Duodenal mucosa (tissue), 2 donors: Measurements from ENCODE around the gene AEN.

Experiments used
- H3K27ac ChIP-seq: one replicate; pipeline ENCODE4 v1.7.0; 2013; ENCODE audit warnings: low read depth, low read length
- H3K27me3 ChIP-seq, 2 donors: one replicate each; pipeline ENCODE4 v1.7.0; 2013; ENCODE audit warnings: low read length in 2 of 2, control low read depth in 1 of 2; ENCODE audit not compliant: insufficient read depth in 2 of 2, control insufficient read depth in 1 of 2
- H3K36me3 ChIP-seq, 2 donors: one replicate each; pipeline ENCODE4 v1.7.0; 2013; ENCODE audit warnings: low read length in 2 of 2, control low read depth in 1 of 2; ENCODE audit not compliant: insufficient read depth in 2 of 2, control insufficient read depth in 1 of 2
- H3K4me1 ChIP-seq, 2 donors: one replicate each; pipeline ENCODE4 v1.7.0; 2013; ENCODE audit warnings: low read length in 2 of 2, control low read depth in 1 of 2; ENCODE audit not compliant: insufficient read depth in 2 of 2, control insufficient read depth in 1 of 2
- H3K4me3 ChIP-seq, 2 donors: one replicate each; pipeline ENCODE4 v1.7.0; 2013; ENCODE audit warnings: low read length in 2 of 2, low read depth in 1 of 2
- H3K9ac ChIP-seq, 2 donors: one replicate each; pipeline ENCODE4 v1.7.0; 2013; ENCODE audit warnings: low read length in 2 of 2, low read depth in 1 of 2
- H3K9me3 ChIP-seq, 2 donors: one replicate each; pipeline ENCODE4 v1.7.0; 2013; ENCODE audit warnings: low read length in 2 of 2, control low read depth in 1 of 2; ENCODE audit not compliant: control insufficient read depth in 1 of 2

The AEN gene

GRCh38 chr15:88655800-88656488, 34.8 kb downstream of the AEN start:
- no peaks in the 10 kb centered on the region for H3K9me3 ChIP-seq
- H3K36me3 ChIP-seq, result peaks cover 0 to 10% of the 10 kb centered on the region in 2 donors
- no peaks in the 10 kb centered on the region for H3K4me1 ChIP-seq
- no peaks in the 10 kb centered on the region for H3K27me3 ChIP-seq
- H3K4me3 ChIP-seq, result no peak overlapping the region
- no peak overlapping the region for H3K27ac ChIP-seq
- H3K9ac ChIP-seq, result no peak overlapping the region

DNA sequence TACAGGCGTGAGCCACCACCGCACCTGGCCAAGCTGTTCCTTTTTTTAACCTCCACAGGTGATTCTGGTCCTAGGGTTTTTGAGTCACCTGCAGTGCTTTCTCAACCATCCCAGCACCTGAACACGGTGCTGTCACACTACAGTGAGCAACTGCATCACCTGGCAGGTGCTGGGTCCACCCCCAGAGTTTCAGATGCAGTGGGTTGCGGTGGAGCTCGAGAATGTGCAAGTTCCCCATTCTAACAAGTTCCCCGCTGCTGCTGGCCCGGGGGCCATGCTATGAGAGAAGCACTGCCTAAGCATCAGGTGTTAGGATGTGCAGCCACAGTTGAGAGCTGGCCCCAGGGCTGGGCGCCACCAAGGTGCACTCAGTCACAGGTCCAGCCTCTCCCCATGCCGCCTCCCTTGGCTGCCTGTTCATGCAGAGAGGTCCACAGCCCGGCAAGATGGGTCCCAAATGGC, 35.7 kb downstream of the AEN start:
- Histone ChIP-seq H3K4me3 (no peak overlapping the region), H3K27ac (no peak overlapping the region), H3K9me3 (no peaks in the 10 kb centered on the region), H3K27me3 (no peaks in the 10 kb centered on the region), H3K4me1 (no peaks in the 10 kb centered on the region), H3K36me3 (peaks cover 0 to 6% of the 10 kb centered on the region in 2 donors), H3K9ac (no peak overlapping the region)

DNA sequence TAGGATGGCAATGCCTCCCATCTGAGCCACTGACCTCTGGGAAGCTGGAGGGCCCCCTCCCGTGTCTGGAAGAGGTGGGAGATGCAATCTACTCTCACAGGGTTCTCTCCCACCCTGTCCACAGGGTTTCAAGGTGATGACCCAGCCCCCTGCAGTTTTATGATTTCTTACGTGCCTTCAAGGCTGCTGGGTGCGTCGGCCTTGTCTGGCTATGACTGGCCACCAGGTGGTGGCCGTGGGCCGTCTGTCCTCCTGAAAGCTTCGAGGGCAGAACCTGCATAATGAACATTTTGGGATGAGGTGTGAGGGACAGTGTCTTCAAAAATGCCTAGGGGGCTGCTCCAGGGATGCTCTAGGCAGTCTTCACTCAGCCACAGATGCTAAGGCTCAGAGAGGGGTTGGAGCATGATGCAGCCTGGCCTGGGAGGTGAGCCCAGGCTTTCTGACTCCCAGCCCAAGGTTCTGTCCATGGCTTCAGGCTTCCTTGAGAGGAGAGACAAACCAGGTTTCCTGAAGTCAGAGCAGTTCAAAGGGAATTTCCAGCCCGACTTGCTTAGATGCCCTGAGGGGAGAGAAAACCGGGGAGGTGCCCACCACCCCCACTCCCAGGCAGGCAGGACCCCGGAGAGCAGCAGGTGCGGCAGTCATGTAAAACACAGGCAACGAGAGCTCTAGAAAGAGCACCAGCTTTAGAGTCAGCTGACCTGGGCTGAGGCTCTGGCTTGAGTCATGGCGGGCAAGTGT, 36.4 kb downstream of the AEN start:
- Histone ChIP-seq H3K4me1 (no peaks in the 10 kb centered on the region), H3K27ac (no peak overlapping the region), H3K9me3 (no peaks in the 10 kb centered on the region), H3K4me3 (no peak overlapping the region), H3K36me3 (peaks cover 0 to 3% of the 10 kb centered on the region in 2 donors), H3K9ac (no peak overlapping the region), H3K27me3 (no peaks in the 10 kb centered on the region)

DNA sequence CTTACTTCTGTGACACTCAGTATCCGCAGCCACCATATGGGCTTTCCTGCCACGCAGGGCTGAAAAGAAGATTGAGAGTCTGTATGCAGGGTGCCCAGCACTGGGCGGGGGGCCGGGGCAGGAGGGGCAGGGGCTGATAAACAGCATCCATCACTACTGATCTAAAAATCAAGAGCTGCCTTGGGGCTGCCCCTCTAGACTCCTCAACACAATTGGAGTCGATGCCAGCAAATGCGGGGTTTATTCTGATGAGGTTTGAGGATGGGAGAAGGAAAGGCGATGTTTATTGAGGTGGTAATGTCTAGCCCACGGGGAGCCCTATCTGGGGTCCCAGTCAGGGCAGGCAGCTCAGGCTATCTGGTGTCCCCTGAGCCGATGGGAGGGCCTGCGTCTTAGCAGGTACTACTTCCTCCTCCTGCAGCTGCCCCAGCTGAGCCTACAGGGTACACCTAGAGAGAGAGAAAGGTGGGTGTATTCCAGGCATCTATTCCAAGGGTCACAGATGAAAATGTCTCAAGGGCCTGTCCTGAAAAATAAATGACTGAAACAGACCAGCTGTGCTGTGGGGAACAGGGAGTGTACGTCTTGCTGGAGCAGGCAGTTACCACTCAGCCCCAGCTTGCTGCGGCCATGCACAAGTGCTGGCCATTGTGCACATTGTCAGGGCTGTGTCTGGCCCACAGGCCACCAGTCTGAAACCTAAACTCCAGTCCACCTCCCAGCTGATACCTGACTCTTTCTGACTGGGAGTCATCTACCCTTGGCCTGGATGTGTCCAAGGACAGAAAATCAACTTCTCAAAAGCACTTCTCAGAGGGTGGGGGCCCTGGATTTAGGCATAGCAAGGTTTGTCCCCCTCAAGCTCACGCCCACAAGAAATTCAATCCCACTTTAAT, 37.2 kb downstream of the AEN start:
- no peak overlapping the region for H3K9ac ChIP-seq
- no peak overlapping the region for H3K4me3 ChIP-seq
- no peaks in the 10 kb centered on the region for H3K36me3 ChIP-seq
- H3K4me1 ChIP-seq, result no peaks in the 10 kb centered on the region
- H3K9me3 ChIP-seq, result no peaks in the 10 kb centered on the region
- H3K27me3 ChIP-seq, result no peaks in the 10 kb centered on the region
- no peak overlapping the region for H3K27ac ChIP-seq

DNA sequence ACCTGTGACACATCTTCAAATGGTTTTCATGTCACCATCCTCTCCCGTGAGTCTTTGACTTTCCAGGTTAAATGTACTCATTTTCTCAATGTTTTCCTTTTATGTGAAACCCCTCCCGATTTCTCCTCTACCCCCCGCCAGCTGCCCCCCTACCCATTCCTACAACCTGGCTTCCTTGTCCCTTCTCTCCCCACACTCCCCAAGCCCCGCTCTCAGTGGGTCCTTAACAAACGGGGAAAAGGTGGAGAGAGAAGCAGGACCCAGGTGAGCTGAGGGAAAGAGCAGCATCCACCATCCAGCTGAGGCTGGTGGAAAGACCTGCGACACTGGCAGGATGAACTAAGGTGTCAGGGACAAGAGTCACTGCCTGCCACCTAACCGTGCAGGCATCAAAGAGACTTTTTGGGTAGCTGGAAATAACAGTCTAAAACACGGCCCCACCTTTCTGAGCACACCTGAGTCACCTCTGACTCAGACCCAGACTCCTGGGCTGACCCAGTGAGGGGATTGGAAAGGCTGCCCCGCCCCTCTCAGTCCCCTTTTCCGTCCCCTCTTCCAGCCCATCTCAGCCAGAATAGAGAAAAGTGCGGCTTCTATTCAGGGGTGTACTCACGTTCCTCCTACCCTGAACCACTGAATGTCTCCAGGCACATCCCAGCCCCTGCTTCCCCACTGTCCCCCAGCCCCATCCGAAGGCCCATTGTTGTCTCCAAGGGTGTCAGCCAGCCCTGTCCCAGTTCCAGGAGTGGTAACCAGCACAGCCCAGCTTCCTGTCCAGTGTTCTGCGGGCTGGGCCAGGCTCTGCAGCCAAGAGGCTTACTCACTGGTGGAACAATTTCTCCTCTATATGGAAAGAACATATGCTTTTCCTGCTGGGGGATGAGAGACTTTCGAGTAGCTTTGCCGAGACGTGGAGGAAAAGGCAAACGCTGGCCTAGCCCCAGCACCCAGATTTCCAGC, 38.1 kb downstream of the AEN start:
- H3K9me3 ChIP-seq, result no peaks in the 10 kb centered on the region
- H3K27me3 ChIP-seq, result no peaks in the 10 kb centered on the region
- no peak overlapping the region for H3K9ac ChIP-seq
- H3K36me3 ChIP-seq, result no peaks in the 10 kb centered on the region
- no peak overlapping the region for H3K4me3 ChIP-seq
- H3K27ac ChIP-seq, result no peak overlapping the region
- no peaks in the 10 kb centered on the region for H3K4me1 ChIP-seq

DNA sequence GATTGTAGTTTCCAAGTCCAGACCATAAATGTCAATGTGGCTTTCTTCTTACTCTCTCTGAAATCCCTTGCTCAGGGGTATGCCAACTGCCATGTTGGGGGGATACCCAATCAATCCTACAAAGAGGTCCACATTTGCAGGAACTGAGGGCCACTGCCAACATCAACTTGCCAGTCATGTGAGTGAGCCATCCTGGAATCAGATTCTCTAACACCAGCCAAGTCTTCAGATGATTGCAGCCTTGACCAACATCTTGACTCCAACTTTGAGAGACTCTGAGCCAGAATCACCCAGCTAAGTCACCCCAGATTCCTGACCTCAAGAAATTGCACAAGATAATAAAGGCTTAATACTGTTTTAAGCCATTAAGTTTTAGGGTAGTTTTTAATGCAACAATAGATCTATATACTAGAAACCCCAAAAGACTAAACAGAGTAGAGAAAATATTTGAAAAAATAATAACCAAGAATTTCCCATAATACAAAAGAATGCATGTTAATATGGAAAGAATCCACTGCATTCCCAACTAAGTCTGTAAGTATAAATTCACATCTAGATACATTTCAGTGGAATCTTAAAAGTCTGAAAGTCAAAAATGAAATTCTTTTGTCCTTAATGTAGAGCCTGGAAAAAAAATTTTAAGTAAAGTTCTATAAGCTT, 40.0 kb downstream of the AEN start:
- no peak overlapping the region for H3K4me3 ChIP-seq
- no peaks in the 10 kb centered on the region for H3K36me3 ChIP-seq
- no peak overlapping the region for H3K9ac ChIP-seq
- H3K27me3 ChIP-seq, result no peaks in the 10 kb centered on the region
- no peaks in the 10 kb centered on the region for H3K4me1 ChIP-seq
- H3K27ac ChIP-seq, result no peak overlapping the region
- no peaks in the 10 kb centered on the region for H3K9me3 ChIP-seq

GRCh38 chr15:88661761-88662556, 40.8 kb downstream of the AEN start:
- no peak overlapping the region for H3K27ac ChIP-seq
- H3K4me1 ChIP-seq, result no peaks in the 10 kb centered on the region
- no peaks in the 10 kb centered on the region for H3K27me3 ChIP-seq
- H3K9me3 ChIP-seq, result no peaks in the 10 kb centered on the region
- no peak overlapping the region for H3K9ac ChIP-seq
- H3K36me3 ChIP-seq, result no peaks in the 10 kb centered on the region
- H3K4me3 ChIP-seq, result no peak overlapping the region

GRCh38 chr15:88663141-88663621, 42.0 kb downstream of the AEN start:
- no peaks in the 10 kb centered on the region for H3K9me3 ChIP-seq
- no peaks in the 10 kb centered on the region for H3K36me3 ChIP-seq
- H3K4me3 ChIP-seq, result no peak overlapping the region
- no peaks in the 10 kb centered on the region for H3K27me3 ChIP-seq
- no peak overlapping the region for H3K9ac ChIP-seq
- no peak overlapping the region for H3K27ac ChIP-seq
- no peaks in the 10 kb centered on the region for H3K4me1 ChIP-seq
